Aorta (tissue), 5 donors: ENCODE measurements around the gene FER1L5. TPM values are rescaled to one million over a fixed set of nuclear protein-coding genes. Genes with fewer than 3 reads are reported as not detected.

Experiments used
- ATAC-seq: fragments of 200-7000 bp; cut with Tn5 transposase; one replicate; pipeline ENCODE4 v1.9.1; 2022; ENCODE audit warnings: moderate library complexity; ENCODE audit not compliant: low FRiP score
- DNase-seq, 2 donors: peaks; one replicate each; pipeline ENCODE4 v3.0.0-alpha.2; 2020
- H3K27ac ChIP-seq, 2 donors: one replicate each; pipeline ENCODE4 v1.5.1; 2013; ENCODE audit warnings: low read length in 2 of 2, mild to moderate bottlenecking in 2 of 2, moderate library complexity in 2 of 2, control low read depth in 1 of 2, inconsistent platforms in 1 of 2, low read depth in 1 of 2
- H3K27me3 ChIP-seq, 2 donors: one replicate each; pipeline ENCODE4 v1.6.1; 2013; ENCODE audit warnings: control low read depth in 1 of 2, low read length in 1 of 2, mild to moderate bottlenecking in 1 of 2, moderate library complexity in 1 of 2; ENCODE audit not compliant: insufficient read depth in 2 of 2, control insufficient read depth in 1 of 2
- H3K36me3 ChIP-seq, 2 donors: one replicate each; pipeline ENCODE4 v1.6.1; 2013; ENCODE audit warnings: control low read depth in 1 of 2, low read length in 1 of 2, mild to moderate bottlenecking in 1 of 2; ENCODE audit not compliant: insufficient read depth in 2 of 2, control insufficient read depth in 1 of 2
- H3K4me1 ChIP-seq, 2 donors: one replicate each; pipeline ENCODE4 v1.6.1; 2013; ENCODE audit warnings: low read length in 2 of 2, control low read depth in 1 of 2, mild to moderate bottlenecking in 1 of 2, moderate library complexity in 1 of 2; ENCODE audit not compliant: insufficient read depth in 2 of 2, control insufficient read depth in 1 of 2
- H3K4me3 ChIP-seq, 2 donors: one replicate each; pipeline ENCODE4 v1.5.1; 2013; ENCODE audit warnings: low read length in 2 of 2, control low read depth in 1 of 2, mild to moderate bottlenecking in 1 of 2
- H3K9me3 ChIP-seq: one replicate; pipeline ENCODE4 v1.6.1; 2013; ENCODE audit warnings: mild to moderate bottlenecking, low read length; ENCODE audit not compliant: control insufficient read depth
- WGBS, 2 donors: extraction: QIAGEN DNeasy Blood & Tissue Kit; methylation state at CpG; one replicate each; pipeline ENCODE4 v1.1.7; 2013; 5-methylcytosine and 5-hydroxymethylcytosine counted together
- intact Hi-C, 2 donors: fragments of 100-400 bp; cut with DNase I; formaldehyde crosslinking; loops; one replicate each; pipeline versions ENCODE4 v1.14.2 to v1.15.0; 2022
- polyA plus RNA-seq, 2 donors: library from polyadenylated mRNA; stranded (reverse); fragments of 200-250 nt; gene quantifications; one replicate each; pipeline ENCODE4 v1.2.3, GENCODE V29; 2013
- total RNA-seq, 2 donors: library from RNA; stranded (reverse); fragmentation: NEBNext Ultra II Directional; extraction: Animal tissue kit (Norgen Biotek cat#: 25700); gene quantifications; one replicate each; pipeline ENCODE4 v1.2.1, GENCODE V29; 2021
- donor health status: healthy with polysubstance abuse.
- donor health status: Bipolar disorder and iron deficiency.
- donor health status: DM: no; HTN: no; CAD: no.
- donor health status: DM: no; HTN: no; CAD: no.
- donor health status: DM: yes; HTN: yes; CAD: no.

Gene FER1L5
- total and polyA plus RNA-seq, 4 donors: 0.05 to 0.42 (median 0.10) TPM; not detected in 1

DNA sequence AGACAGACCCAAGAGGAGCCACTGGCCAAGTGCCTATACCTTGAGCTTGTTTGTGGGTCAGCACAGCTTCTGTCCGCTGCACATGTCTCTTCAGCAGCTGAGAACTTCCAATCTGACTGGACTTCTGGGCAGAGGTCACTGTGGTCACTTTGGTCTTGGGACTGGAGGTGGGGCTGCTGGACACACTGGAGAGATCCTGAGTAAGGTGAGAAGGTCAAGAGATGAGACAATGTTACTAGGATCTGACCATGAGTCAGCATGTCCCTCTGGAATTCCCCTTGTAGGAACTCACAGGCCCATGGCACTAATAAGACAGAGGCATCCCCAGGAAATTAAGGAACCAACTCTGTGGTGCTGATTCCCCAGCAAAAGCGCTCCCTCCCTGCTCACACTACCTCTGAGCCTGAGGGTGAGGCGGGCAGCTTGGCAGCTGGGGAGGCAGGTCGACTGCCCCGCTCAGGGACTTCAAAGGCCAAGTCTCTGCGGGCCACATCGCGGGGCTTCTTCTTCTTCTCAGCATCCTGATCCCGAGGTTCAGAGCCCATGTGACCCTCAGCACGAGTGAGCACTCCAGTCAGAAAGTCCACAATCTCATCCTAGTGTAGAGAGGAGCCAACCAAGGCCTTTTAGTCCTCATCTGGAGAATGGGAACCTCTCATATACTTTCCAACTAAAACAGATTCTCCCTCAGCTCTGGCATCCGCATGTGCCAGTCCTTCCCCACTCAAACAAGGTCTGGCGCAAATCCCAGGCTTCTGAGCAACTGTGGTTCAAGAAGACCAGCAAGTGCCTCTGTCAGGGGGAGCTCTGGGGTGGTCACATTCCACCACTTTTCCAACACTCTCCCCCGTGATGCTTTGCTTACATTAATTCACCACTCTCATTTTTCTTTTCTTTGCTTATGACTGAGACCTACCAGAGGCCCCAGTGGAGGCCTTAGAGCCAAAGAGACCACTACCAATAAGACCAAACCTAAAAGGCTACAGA lies 33.8 kb upstream of the FER1L5 start:
- ATAC-seq (no peak), DNase-seq (no peak)
- 81 to 84% methylated on average over 13 of the region's 13 CpGs for WGBS, 2 donors
- peaks cover 18 to 33% of the 10 kb centered on the region in 2 donors for H3K36me3 ChIP-seq
- no peaks in the 10 kb centered on the region for H3K4me1 ChIP-seq
- no peaks in the 10 kb centered on the region for H3K9me3 ChIP-seq
- H3K27ac ChIP-seq: no peak overlapping the region
- intact Hi-C loops: no loop called here
- no peaks in the 10 kb centered on the region for H3K27me3 ChIP-seq
- no peak overlapping the region for H3K4me3 ChIP-seq

DNA sequence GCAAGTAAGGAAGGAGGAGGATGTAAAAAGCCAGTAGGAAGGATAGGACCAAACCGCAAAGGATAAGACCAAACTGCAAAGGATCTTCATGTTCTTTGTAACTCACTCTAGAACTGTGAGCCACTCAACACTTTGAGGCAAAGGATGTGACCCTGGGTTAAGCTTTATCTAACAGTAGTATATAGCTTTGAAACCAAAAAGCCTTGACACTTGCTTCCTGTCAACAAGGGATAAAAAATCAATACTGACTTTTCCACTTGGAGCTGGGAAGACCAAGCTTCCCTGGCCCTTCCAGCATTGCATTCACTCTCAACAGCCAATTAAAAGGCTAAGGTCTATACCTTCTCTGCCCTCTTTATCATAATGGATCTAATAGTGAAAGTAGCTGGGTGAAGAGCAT lies 26.4 kb upstream of the FER1L5 start:
- no peak overlapping the region for H3K4me3 ChIP-seq
- H3K27me3 ChIP-seq: no peaks in the 10 kb centered on the region
- DNase-seq: no peak
- whole genome bisulfite sequencing, 2 donors: 90 to 95% methylated on average over 1 of the region's 1 CpG
- ATAC-seq: no peak
- no peaks in the 10 kb centered on the region for H3K9me3 ChIP-seq
- H3K4me1 ChIP-seq: peaks cover 0 to 6% of the 10 kb centered on the region in 2 donors
- intact Hi-C loops: no loop called here
- peaks cover 7 to 9% of the 10 kb centered on the region in 2 donors for H3K36me3 ChIP-seq
- no peak overlapping the region for H3K27ac ChIP-seq

GRCh38 chr2:96616535-96616934 lies 26.0 kb upstream of the FER1L5 start:
- Histone ChIP-seq H3K36me3 (peaks cover 7 to 9% of the 10 kb centered on the region in 2 donors), H3K9me3 (no peaks in the 10 kb centered on the region), H3K4me1 (peaks cover 0 to 6% of the 10 kb centered on the region in 2 donors), H3K4me3 (no peak overlapping the region), H3K27ac (peak overlapping the region in 1 of 2 donors; percentile 2), H3K27me3 (no peaks in the 10 kb centered on the region)
- no peak for ATAC-seq
- DNase-seq: no peak
- WGBS, 2 donors: 45 to 55% methylated on average over 6 of the region's 6 CpGs
- intact Hi-C loops: no loop called here

DNA sequence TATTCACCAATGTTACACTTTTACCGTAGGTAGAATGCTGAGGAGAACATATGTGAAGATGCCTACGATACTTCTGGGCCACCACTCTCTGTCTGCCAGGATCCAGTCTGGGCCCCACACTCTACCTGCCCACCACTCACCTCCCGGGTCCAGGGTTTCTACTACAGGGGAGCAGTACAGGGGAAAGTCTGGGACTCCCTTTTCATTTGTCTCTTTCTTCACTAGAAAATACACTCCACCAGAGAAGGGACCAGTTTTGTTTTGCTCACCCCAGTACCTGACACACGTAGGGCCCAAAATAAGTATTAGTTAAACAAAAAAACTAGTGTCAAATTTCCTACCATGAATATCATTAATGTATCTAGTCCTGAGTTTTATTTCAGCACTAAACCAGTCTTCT lies 25.6 kb upstream of the FER1L5 start:
- Histone ChIP-seq H3K9me3 (no peaks in the 10 kb centered on the region), H3K27me3 (no peaks in the 10 kb centered on the region), H3K4me1 (peaks cover 0 to 6% of the 10 kb centered on the region in 2 donors), H3K4me3 (no peak overlapping the region), H3K27ac (peak overlapping the region in 1 of 2 donors; percentile 2), H3K36me3 (peaks cover 7 to 9% of the 10 kb centered on the region in 2 donors)
- ATAC-seq (peak; percentile 45), DNase-seq (no peak)
- 87 to 90% methylated on average over 4 of the region's 4 CpGs for WGBS, 2 donors
- intact Hi-C loops: no loop called here

GRCh38 chr2:96618596-96619283 lies 23.8 kb upstream of the FER1L5 start:
- H3K27me3 ChIP-seq: no peaks in the 10 kb centered on the region
- peak; percentile 76 for ATAC-seq
- peak in 1 of 2 donors; percentile 59 for DNase-seq
- peaks cover 0 to 6% of the 10 kb centered on the region in 2 donors for H3K4me1 ChIP-seq
- intact Hi-C loops: no loop called here
- no peak overlapping the region for H3K4me3 ChIP-seq
- no peaks in the 10 kb centered on the region for H3K9me3 ChIP-seq
- H3K27ac ChIP-seq: peak overlapping the region in 1 of 2 donors; percentile 69
- H3K36me3 ChIP-seq: peaks cover 0 to 3% of the 10 kb centered on the region in 2 donors
- 48 to 61% methylated on average over 8 of the region's 8 CpGs for WGBS, 2 donors

DNA sequence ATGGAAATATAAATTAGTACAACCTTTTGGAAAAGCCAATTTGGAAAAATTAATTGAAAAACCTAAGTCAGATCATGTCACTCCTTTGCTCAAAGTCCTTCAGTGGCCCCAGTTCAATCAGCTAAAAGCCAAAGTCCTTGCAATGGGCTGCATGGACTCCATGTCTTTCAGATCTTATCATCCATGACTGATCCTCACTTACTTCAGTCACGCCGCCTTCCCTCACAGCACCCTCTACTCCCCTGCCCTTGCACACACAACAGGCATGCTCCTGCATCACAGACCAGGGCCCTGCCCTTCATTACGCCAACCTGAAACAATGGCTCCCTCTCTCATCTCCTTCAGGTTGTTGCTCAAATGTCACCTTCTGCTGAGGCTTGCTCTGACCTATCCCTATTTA lies 20.0 kb upstream of the FER1L5 start:
- no peak overlapping the region for H3K4me3 ChIP-seq
- peaks cover 0 to 2% of the 10 kb centered on the region in 2 donors for H3K4me1 ChIP-seq
- no peak for ATAC-seq
- peaks cover 3% of the 10 kb centered on the region in 2 donors for H3K36me3 ChIP-seq
- WGBS, 2 donors: 95 to 97% methylated on average over 3 of the region's 3 CpGs
- intact Hi-C loops: no loop called here
- no peaks in the 10 kb centered on the region for H3K9me3 ChIP-seq
- DNase-seq: no peak
- H3K27ac ChIP-seq: no peak overlapping the region
- no peaks in the 10 kb centered on the region for H3K27me3 ChIP-seq

DNA sequence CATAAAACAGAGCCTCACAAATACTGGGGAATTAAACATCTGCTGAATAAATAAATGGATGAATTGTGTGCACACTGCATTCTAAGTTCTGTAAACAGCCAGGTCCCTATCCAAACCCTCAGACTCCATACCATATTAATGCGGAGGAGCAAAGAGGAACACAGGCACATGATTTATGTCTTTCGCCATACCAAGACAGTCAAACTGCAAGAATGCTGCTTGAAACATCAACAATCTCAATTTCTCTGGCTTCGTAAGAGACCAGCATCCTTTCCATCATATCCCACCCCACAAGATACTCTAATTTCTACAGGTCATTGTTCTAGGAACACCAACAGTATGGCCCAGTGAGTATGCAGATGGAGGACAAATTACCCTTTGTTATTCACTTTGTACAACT lies 19.4 kb upstream of the FER1L5 start:
- ATAC-seq (no peak), DNase-seq (no peak)
- H3K9me3 ChIP-seq: no peaks in the 10 kb centered on the region
- H3K4me3 ChIP-seq: no peak overlapping the region
- H3K27me3 ChIP-seq: no peaks in the 10 kb centered on the region
- peaks cover 3% of the 10 kb centered on the region in 2 donors for H3K36me3 ChIP-seq
- peaks cover 0 to 2% of the 10 kb centered on the region in 2 donors for H3K4me1 ChIP-seq
- WGBS, 2 donors: 89 to 93% methylated on average over 3 of the region's 3 CpGs
- intact Hi-C loops: no loop called here
- H3K27ac ChIP-seq: no peak overlapping the region

- ATAC-seq: no peak
- no peak overlapping the region for H3K27ac ChIP-seq
- intact Hi-C loops: no loop called here
- WGBS, 2 donors: 15 to 20% methylated on average over 5 of the region's 5 CpGs
- DNase-seq: no peak
- no peaks in the 10 kb centered on the region for H3K27me3 ChIP-seq
- H3K9me3 ChIP-seq: no peaks in the 10 kb centered on the region
- peaks cover 0 to 2% of the 10 kb centered on the region in 2 donors for H3K4me1 ChIP-seq
- H3K36me3 ChIP-seq: peaks cover under 1 to 3% of the 10 kb centered on the region in 2 donors
- H3K4me3 ChIP-seq: no peak overlapping the region
Observed at GRCh38 chr2:96625571-96626552, 16.7 kb upstream of the FER1L5 start.
